Dedifferentiated amniotic fluid mesenchymal stem cell (primary cell): Measurements from ENCODE around the gene ZNF710.
"Not testable (repeated sequence)": the region's sequence is repeated elsewhere in the genome, so short reads cannot be mapped to it uniquely, and the experiment has no call there.

Source experiments
- DNase-seq: peaks from one replicate; pipeline ENCODE4 v3.0.0-alpha.2; 2016; ENCODE audit errors: extremely low spot score

ZNF710 gene, protein sequence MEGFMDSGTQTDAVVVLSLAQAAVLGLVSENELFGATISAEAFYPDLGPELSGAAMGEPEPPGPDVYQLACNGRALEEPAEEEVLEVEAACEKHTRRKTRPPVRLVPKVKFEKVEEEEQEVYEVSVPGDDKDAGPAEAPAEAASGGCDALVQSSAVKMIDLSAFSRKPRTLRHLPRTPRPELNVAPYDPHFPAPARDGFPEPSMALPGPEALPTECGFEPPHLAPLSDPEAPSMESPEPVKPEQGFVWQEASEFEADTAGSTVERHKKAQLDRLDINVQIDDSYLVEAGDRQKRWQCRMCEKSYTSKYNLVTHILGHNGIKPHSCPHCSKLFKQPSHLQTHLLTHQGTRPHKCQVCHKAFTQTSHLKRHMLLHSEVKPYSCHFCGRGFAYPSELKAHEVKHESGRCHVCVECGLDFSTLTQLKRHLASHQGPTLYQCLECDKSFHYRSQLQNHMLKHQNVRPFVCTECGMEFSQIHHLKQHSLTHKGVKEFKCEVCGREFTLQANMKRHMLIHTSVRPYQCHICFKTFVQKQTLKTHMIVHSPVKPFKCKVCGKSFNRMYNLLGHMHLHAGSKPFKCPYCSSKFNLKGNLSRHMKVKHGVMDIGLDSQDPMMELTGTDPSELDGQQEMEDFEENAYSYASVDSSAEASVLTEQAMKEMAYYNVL

DNA sequence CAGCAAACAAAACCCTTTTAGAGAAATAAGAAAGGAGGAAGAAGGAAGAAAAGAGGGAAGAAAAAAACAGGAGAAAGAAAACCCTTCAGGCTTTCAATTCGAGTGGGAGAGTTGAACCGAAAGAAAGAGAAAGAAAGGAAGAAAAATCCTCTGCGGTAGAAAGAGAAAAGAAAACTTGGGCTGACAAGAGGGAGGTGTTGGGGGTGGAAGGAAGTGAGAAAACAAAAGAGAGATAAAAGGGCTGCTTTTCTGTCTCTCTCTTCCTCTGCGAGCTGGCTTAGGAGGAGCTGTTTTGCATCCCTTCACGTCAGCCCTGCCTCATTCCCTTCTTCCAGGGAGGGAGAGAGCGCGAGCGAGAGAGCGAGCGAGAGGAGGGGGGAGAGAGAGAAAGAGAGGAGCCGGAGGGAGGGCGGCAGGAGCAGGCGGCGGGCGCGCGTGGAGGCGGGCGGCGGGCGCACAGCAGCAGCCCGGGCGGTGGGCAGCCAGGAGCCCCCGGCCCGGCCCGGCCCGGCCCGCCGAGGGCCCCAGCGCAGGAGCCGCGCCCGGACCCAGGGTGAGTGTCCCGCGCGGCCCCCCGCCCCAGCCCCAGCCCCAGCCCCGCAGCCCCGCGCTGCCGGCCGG lies at the start of gene ZNF710:
TSS of gene ZNF710 (plus strand) at position 263 of the 621 bp plus-strand sequence. CDS start 65,814 bp downstream, outside the sequence.
- peak; percentile 68 for DNase-seq

DNA sequence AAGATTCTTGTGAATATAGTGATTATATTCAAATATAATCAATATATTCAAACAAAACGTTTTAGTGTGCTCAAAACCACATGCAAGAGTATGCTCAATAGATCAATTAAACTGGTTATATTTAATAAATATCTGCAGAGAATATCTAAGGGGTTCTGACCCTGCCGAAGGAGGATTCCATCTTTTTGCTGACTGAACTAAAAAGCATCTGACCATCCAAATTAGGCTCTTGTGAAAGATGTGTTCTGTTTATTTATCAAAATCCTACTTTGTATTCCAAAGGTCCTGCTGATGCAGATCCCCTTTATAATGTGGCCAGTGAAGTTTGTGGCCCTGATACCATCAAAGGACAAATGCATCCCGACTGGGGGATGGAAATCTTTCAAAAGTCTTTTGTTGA lies 46.6 kb upstream of the ZNF710 start:
- DNase-seq, result no peak

DNA sequence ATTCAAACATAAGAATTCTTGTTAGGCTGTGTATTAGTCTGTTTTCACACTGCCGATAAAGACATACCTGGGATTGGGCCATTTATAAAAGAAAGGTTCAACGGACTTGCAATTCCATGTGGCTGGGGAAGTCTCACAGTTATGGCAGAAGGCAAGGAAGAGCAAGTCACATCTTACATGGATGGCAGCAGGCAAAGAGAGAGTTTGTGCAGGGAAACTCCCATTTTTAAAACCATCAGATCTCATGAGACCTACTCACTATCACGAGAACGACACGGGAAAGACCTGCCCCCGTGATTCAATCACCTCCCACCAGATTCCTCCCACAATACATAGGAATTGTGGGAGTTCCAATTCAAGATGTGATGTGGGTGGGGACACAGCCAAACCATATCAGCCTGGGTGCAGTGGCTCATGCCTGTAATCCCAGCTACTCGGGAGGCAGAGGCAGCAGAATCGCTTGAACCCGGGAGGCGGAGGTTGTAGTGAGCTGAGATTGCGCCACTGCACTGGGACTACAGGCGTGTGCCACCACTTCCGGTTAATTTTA lies 45.6 kb upstream of the ZNF710 start:
- not testable (repeated sequence) for DNase-seq

DNA sequence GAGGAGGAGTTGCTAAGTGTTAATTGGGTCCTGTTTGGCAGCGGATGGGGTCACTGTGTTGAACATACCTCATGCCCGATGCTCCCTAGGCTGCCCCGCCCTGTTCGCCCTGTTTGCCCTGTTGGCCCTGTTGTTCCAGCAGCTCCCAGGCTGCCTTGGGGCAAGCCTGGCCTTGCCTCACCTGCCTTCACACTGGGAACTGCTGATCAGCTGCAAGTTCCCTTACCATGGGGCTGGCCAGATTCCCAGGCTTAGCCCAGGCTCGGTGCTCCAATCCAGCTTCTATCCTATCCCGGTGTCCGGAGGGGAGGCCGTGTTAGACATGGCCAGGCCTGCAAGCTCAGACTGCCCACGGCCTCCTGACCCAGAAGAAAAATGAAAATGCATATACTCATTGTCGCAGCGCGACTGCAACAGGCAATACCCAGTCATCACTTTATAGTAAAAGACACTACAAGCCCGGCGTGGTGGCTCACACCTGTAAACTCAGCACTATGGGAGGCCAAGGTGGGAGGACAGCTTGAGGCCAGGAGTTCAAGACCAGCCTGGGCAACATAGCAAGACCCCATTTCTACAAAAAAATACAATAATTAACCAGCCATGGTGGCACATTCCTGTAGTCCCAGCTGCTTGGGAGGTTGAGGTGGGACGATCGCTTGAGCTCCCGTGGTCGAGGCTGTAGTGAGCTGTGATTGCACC lies 42.9 kb upstream of the ZNF710 start:
- no peak for DNase-seq

DNA sequence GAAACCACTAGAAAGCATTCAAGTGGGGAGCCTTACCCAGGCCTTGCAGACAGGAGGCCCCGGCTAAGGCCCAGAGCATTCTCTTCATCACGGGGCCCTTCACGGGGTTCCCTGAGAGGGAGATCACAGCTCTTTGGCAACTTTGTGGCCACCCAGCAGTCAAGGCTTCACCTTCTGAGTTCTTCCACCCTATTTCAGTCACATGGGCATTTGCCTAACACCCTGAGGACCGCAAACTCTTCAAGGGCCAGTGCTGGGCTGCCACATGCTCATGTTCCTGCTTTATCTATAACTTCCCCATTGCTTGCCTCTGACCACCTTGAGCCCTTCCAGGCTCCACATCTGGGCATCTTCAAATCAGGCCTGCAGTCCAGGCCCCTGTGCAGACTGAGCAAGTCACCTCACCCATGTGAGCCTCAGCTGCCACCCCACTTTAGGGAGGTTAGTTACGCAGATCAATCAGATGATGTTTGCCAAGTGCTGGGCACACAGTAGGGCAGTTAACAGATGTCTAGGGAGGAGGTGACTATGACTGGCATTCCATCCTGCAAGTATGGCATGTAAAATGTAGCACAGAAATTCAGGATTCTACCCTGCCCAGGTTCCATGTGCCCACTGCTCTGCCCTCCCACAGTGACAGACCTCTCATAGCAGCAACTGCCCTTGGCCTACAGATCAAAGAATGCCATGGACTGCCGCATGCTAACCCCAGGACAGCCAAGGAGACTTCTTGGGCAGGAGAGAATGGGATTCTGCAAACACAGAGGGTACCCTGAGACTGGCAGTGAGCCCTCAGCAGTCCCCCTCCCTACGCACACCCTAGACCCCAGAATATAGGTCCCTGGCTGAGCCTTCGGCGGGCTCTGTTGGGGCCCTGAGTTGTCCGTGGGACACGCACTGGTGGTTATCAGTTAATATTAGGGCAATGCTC lies 37.6 kb upstream of the ZNF710 start:
- no peak for DNase-seq

DNA sequence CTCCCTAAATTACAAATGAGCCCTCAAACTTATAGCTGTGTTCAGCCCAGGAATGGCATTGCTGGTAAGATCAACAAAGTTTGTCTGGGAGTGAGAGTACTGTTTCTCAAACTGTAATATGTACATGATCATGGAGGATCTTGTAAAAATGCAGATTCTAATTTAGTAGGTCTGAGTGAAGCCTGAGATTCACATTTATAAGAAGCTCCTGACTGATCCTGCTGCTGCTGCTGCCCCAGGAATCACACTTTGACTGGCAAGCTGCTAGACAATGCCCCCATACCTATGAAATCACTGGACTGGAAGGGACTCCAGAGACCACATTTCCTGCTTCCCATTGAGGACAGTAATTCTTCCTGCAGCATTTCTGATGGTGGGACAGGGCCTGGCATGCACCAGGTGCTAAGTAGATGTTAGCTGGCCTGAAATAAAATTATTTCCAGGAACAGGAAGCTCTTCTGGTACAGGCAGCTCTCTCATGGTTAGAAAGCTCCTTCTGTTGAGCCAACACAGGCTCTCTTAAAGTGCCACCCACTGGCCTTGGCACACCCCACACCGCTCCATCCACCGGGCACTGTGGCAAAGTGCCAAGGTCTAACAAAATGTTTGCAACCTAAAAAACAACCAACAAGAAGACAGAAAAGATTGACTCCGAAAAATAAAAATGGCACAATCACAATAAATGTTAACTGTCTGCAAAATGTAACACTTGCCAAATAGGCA lies 36.7 kb upstream of the ZNF710 start:
- no peak for DNase-seq

DNA sequence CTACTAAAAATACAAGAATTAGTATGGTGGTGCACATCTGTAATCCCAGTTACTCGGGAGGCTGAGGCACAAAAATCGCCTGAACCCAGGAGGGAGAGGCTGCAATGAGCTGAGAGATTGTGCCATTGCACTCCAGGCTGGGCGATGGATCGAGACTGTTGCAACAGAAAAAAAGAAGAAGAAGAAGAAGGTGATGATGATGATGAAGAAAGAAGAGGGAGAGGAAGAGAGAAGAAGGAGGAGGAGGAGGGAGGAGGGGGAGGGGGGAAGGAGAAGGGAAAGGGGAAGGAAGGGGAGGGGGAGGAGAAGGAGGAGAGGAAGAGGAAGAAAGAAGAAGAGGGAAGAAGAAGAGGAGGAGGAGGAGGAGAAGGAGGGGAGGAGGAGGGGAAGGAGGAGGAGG lies 33.2 kb upstream of the ZNF710 start:
- no peak for DNase-seq

DNA sequence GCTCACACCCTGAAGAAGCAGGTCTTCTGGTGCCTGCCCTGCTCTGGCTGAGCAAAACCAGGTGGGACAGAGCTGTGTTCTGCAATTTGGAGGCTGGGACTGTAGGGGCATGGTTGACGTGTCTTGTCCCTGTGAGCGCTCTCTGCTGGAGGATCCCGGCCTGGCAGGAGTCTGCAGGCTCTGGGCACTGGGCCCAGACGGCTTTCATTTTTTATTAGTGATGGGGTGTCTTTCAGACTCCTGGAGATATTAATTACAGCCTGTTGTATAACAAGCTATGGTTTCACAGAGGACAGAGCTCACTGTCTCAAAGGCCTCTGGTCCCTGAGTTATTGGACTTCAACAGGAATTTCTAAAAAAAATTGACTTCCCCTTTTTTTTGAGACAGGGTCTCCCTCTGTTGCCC lies 29.5 kb upstream of the ZNF710 start:
- DNase-seq, result peak; percentile 19

DNA sequence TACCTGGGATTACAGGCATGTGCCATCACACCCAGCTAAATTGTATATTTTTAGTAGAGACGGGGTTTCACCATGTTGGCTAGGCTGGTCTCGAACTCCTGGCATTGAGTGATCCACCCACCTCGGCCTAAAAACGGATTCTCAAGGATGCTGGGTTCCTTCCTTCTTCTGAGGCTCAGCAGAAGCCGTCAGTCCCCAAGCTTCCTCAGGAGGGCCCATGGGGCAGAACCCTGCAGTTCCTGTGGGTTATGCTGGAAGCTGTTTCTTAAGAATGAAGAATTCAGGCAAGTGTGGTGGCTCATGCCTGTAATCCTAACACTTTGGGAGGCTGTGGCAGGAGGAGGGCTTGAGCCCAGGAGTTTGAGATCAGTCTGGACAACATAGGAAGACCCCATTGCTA lies 29.0 kb upstream of the ZNF710 start:
- DNase-seq, result no peak

DNA sequence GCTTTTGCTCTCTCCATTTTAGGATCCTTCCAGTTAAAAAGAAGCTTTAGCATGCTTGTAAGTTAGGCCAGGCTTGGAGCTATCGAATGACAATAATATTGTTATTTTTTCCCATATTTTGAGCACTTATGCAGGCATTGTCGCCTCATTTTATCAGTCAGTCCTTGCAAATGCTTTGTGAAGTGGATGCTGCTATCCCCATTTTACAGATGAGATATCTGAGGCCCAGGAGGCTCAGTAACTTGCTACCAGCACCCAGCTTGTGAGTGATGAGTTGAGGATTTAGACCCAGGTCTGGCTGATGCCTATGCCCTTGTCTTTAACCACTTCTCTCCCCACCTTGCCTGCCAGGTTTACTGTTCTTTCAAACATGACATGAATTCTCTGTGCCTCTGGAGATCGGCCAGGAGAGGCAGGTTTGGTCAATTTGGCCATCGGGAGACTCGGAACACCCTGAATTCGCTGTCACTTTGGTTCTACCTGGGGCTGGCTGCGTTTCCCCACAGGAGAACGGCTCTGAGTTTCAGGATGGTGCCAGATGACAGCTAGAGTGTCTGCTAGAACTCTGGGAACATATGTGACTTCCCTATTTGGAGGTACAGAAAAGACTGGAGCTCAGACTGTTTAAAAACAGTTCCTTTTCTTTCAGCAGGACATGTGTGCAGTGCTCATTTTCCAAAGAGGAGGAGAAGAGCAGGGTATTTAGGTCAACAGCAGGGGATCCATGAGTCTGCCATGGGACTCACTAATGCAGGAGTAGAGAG lies 25.5 kb upstream of the ZNF710 start:
- DNase-seq, result no peak

DNA sequence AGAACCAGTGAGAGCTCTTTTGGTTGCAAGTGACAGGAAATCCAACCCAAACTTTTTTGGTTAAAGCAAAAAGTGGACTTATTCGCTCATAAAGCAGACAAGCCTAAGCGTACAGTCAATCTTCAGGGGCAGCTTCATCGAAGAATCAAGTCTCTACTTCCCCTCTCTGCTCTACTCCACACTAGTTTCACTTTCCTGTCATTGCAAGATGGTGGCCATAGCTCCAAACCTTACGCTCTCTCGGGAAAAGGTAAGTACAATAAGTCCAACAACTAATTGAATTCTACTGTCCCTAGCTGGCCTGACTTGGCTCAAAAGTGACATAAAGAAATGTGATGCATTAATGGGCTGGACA lies 24.9 kb upstream of the ZNF710 start:
- DNase-seq, result no peak

DNA sequence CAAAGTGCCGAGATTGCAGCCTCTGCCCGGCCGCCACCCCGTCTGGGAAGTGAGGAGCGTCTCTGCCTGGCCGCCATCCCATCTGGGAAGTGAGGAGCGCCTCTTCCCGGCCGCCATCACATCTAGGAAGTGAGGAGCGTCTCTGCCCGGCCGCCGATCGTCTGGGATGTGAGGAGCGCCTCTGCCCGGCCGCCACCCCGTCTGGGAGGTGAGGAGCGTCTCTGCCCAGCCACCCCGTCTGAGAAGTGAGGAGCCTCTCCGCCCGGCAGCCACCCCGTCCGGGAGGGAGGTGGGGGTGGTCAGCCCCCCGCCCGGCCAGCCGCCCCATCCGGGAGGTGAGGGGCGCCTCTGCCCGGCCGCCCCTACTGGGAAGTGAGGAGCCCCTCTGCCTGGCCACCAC lies 23.3 kb upstream of the ZNF710 start:
- DNase-seq, result not testable (repeated sequence)

DNA sequence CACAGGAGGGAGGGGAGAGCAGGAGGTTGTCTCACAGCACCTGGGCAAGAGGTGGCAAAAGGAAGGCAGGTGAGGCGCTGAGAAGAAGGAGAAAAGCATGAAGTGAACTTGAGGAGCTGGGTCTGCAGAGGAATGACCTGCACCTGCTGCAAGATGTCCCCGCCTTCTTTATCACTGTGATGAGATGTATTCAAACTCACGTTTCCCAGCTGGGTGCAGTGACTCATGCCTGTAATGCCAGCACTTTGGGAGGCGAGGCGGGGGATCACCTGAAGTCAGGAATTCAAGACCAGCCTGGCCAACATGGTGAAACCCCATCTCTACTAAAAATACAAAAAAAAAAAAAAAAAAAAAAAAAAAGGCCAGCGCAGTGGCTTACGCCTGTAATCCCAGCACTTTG lies 22.2 kb upstream of the ZNF710 start:
- DNase-seq, result no peak

DNA sequence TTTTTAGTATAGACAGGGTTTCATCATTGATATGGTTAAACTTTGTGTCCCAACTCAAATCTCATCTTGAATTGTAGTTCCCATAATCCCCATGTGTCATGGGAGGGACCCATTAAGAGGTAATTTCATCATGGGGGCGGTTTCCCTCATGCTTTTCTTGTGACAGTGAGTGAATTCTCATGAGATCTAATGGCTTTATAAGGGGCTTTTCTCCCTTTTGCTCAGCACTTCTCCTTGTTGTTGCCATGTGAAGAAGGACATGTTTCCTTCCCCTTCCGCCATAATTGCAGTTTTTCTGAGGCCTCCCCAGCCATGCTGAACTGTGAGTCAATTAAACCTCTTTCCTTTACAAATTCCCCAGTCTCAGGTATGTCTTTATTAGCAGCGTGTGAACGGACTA lies 20.2 kb upstream of the ZNF710 start:
- no peak for DNase-seq

DNA sequence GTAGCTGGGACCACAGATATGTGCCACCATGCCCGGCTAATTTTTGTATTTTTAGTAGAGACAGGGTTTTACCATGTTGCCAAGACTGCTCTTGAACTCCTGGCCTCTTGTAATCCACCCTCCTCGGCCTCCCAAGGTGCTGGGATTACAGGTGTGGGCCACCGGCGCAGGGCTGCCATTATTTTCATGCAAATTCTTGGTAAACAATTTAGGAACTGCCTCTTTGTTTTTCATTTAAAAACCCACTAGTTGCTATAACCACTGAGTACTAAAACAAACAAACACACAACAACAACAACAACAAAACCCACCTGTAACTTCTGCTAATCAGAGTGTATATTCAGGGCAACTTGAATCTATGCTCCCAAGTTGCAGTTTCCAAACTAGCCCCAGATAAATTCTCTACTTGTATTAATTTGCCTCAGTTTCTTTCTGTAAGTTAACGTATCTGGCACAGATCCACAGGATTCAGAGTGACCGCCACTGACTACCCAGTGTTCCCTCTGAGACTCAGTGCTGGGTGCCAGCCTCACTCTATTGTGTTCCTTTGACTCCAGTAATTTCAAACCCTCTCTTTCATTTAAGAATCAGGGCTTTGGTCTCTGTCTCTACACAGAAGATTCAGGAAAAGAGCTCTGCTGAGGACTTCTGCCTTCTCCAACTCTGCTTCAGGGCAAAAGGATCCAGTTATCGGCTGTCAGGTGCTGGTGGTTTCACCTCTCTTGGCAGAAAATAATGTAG lies 18.6 kb upstream of the ZNF710 start:
- no peak for DNase-seq

DNA sequence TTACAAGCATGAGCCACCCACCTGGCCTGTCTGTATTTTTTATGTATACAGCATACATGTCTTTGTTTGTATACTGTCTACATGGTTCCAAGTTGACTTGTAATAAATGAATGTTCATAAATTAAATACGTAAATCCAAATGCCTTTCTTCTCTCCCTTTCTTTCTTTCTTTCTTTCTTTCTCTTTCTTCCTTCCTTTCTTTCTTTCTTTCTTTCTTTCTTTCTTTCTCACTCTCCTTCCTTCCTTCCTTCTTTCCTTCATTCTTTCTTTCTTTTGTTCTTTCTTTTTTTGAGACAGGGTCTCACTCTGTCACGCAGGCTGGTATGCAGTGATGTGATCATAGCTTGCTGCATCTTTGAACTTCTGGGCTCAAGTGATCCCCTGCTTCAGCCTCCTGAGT lies 17.1 kb upstream of the ZNF710 start:
- no peak for DNase-seq

DNA sequence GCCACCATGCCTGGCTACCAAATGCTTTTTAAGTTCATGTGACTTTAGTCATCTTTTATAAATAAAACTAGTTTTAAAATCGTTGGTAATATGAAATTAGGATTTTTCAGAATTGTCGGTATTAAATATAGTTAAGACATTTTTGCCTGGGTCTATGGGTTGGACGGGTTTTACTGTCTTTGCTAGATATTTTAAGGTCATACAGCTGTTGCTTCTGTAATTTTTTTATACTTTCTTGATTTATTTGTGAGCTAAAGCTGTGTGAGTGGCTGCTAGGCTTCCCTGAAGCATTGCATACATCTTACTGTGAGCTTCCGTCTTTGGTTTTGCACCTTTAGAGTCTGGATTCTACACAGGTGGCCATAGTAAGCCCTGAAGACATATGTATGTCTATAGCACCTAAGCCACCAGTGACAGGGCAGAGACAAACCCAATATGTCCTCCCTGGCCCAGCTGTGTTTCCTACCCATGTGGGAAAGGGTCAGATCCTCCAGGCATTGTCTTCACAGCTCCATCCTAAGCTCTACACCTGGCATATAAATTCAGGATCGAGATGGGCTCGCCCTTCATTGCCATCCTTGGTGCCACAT lies 16.6 kb upstream of the ZNF710 start:
- no peak for DNase-seq

DNA sequence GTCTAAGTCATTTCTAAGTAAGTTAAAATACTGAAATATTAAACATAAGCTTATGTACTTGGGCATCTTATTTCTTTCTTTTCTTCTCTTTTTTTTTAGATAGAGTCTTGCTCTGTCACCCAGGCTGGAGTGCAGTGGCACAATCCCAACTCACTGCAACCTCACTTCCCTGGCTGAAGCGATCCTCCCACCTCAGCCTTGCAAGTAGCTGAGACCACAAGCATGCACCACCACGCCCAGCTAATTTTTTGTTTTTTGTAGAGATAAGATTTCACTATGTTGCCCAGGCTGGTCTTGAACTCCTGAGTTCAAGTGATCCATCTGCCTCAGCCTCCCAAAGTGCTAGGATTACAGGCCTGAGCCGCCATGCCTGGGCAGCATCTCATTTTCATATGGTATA lies 16.0 kb upstream of the ZNF710 start:
- DNase-seq, result no peak
